Stimulated activated CD8-positive, alpha-beta memory T cell treated with anti-CD3 and anti-CD28 coated beads, Interleukin-15, amount 100 ng/mL, for 48 hours (primary cell): ENCODE measurements around the gene OTUD5.

Experiments
- DNase-seq, 2 donors: peaks; one replicate each; pipeline ENCODE4 v3.0.0-alpha.2; 2020; ENCODE audit warnings: low read depth in 2 of 2

OTUD5 gene

GRCh38 chrX:48911412-48912182 is 45.8 kb downstream of the OTUD5 start, which contains the start of gene SLC35A2:
Gene SLC35A2, minus strand, starts transcription at chrX:48911646. Its CDS starts 10 bp downstream, at chrX:48911636.
- DNase-seq, result peak; percentile 78 to 80

- DNase-seq, result no peak
These were observed 46.4 kb downstream of the OTUD5 start for GRCh38 chrX:48910926-48911411.

GRCh38 chrX:48909703-48910294 is 47.6 kb downstream of the OTUD5 start:
- no peak for DNase-seq

- no peak for DNase-seq
These were observed 48.8 kb downstream of the OTUD5 start for GRCh38 chrX:48908600-48908999.

GRCh38 chrX:48905090-48905790 is 52.2 kb downstream of the OTUD5 start:
- no peak for DNase-seq

- no peak for DNase-seq
These were observed 52.8 kb downstream of the OTUD5 start for GRCh38 chrX:48904626-48905025.

GRCh38 chrX:48904180-48904579 is 53.2 kb downstream of the OTUD5 start:
- DNase-seq, result no peak

- no peak for DNase-seq
These were observed 54.1 kb downstream of the OTUD5 start for GRCh38 chrX:48903290-48903689.

GRCh38 chrX:48902776-48903175 is 54.6 kb downstream of the OTUD5 start:
- DNase-seq, result no peak

- no peak for DNase-seq
These were observed 55.3 kb downstream of the OTUD5 start for GRCh38 chrX:48902135-48902534.

GRCh38 chrX:48901069-48901468 is 56.3 kb downstream of the OTUD5 start:
- no peak for DNase-seq

- no peak for DNase-seq
These were observed 58.4 kb downstream of the OTUD5 start for GRCh38 chrX:48899078-48899410.

- peak; percentile 77 to 82 for DNase-seq
These were observed 59.6 kb downstream of the OTUD5 start, which contains the start of the genes PQBP1 and TIMM17B for GRCh38 chrX:48897625-48898306. Gene PQBP1, plus strand, starts transcription at chrX:48897930. Its CDS starts 580 bp downstream, at chrX:48898510. Gene TIMM17B, minus strand, starts transcription at chrX:48897768. Its CDS starts 19 bp downstream, at chrX:48897749.

GRCh38 chrX:48897157-48897624 is 60.2 kb downstream of the OTUD5 start:
- peak in 1 of 2 donors; percentile 43 for DNase-seq

GRCh38 chrX:48896611-48897011 is 60.8 kb downstream of the OTUD5 start:
- DNase-seq, result no peak

GRCh38 chrX:48894891-48895290 is 62.5 kb downstream of the OTUD5 start:
- no peak for DNase-seq

- DNase-seq, result no peak
These were observed 63.7 kb downstream of the OTUD5 start for GRCh38 chrX:48893556-48894348.

- no peak for DNase-seq
These were observed 64.5 kb downstream of the OTUD5 start for GRCh38 chrX:48892896-48893295.

- peak; percentile 49 to 62 for DNase-seq
These were observed 65.8 kb downstream of the OTUD5 start for GRCh38 chrX:48891402-48892288.

GRCh38 chrX:48890934-48891401 is 66.4 kb downstream of the OTUD5 start:
- DNase-seq, result no peak
